MM.1S (cell line): Measurements from ENCODE around the gene IFI30.
A peak's percentile ranks its signal among the peaks of the same experiment; 100 is the strongest.

Source experiments
- DNase-seq: peaks from one replicate; pipeline ENCODE4 v3.0.0-alpha.2; 2015
- H2AFZ ChIP-seq: fragments of 300-600 bp; sonication (generic); 2 replicates; pipeline ENCODE4 v1.6.0; 2016; ENCODE audit warnings: antibody characterized with exemption, low read length
- H3F3A ChIP-seq: fragments of 300-600 bp; sonication (generic); 2 replicates; pipeline ENCODE4 v1.6.1; 2016; ENCODE audit warnings: mild to moderate bottlenecking, antibody characterized with exemption, low read length, moderate library complexity, mixed read lengths; ENCODE audit not compliant: insufficient read depth
- H3K27ac ChIP-seq: fragments of 300-600 bp; sonication (generic); 2 replicates; pipeline ENCODE4 v1.5.1; 2016; ENCODE audit warnings: mild to moderate bottlenecking, low read length
- H3K27me3 ChIP-seq: fragments of 300-600 bp; sonication (generic); replicated peaks from 2 replicates; pipeline ENCODE4 v1.6.0; 2016; ENCODE audit warnings: low read length; ENCODE audit not compliant: insufficient read depth
- H3K36me3 ChIP-seq: fragments of 300-600 bp; sonication (generic); replicated peaks from 2 replicates; pipeline ENCODE4 v1.6.1; 2016; ENCODE audit warnings: mild to moderate bottlenecking, low read length, mixed read lengths; ENCODE audit not compliant: insufficient read depth
- H3K4me1 ChIP-seq: fragments of 300-600 bp; sonication (generic); 2 replicates; pipeline ENCODE4 v1.6.1; 2016; ENCODE audit warnings: low read length, mixed read lengths
- H3K4me2 ChIP-seq: fragments of 300-600 bp; sonication (generic); 2 replicates; pipeline ENCODE4 v1.6.0; 2016; ENCODE audit warnings: low read depth, low read length
- H3K4me3 ChIP-seq: fragments of 300-600 bp; sonication (generic); 2 replicates; pipeline ENCODE4 v1.5.1; 2016; ENCODE audit warnings: low read length, mixed read lengths
- H3K79me2 ChIP-seq: fragments of 300-600 bp; sonication (generic); 2 replicates; pipeline ENCODE4 v1.6.1; 2016; ENCODE audit warnings: mixed run types, low read length, mixed read lengths
- H3K9ac ChIP-seq: fragments of 300-600 bp; sonication (generic); 2 replicates; pipeline ENCODE4 v1.6.1; 2016; ENCODE audit warnings: low read length, mixed read lengths
- H3K9me2 ChIP-seq: fragments of 300-600 bp; sonication (generic); replicated peaks from 2 replicates; pipeline ENCODE4 v1.6.1; 2016; ENCODE audit warnings: mild to moderate bottlenecking, low read length, mixed read lengths; ENCODE audit not compliant: insufficient read depth
- H3K9me3 ChIP-seq: fragments of 300-600 bp; sonication (generic); replicated peaks from 2 replicates; pipeline ENCODE4 v1.6.1; 2016; ENCODE audit warnings: mild to moderate bottlenecking, low read length, mixed read lengths; ENCODE audit not compliant: insufficient read depth
- H4K20me1 ChIP-seq: fragments of 300-600 bp; sonication (generic); 2 replicates; pipeline ENCODE4 v1.6.1; 2016; ENCODE audit warnings: mild to moderate bottlenecking, low read length, moderate library complexity, mixed read lengths; ENCODE audit not compliant: insufficient read depth
- EZH2 ChIP-seq: fragments of 300-600 bp; sonication (generic); optimal IDR thresholded peaks from 2 replicates; pipeline ENCODE3; 2017; ENCODE audit warnings: low read depth, mild to moderate bottlenecking, antibody characterized with exemption, low read length, mixed read lengths
- EZH2phosphoT487 ChIP-seq: fragments of 300-600 bp; sonication (generic); IDR thresholded peaks from 2 replicates; pipeline ENCODE4 v1.6.1; 2018; ENCODE audit warnings: antibody characterized with exemption, low read length
- TF ChIP-seq, protein P1 (sequence below): fragments of 300-600 bp; sonication (generic); IDR thresholded peaks from 2 replicates; pipeline ENCODE4 v1.5.1; 2016; ENCODE audit warnings: antibody characterized with exemption, low read length, mixed read lengths

Gene IFI30

DNA sequence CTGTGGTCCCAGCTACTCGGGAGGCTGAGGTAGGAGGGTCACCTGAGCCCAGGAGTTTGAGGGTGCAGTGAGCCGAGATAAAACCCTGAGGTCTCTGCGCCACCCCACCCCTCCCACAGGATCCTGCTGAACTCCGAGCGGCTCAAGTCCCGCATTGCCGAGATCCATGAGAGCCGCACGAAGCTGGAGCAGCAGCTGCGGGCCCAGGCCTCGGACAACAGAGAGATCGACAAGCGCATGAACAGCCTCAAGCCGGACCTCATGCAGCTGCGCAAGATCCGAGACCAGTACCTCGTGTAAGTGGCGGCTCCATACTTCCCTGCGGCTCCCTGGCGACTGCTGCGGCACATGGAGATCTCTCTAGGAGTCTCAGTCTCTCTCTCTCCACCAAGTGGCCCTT lies 6.6 kb upstream of the IFI30 start:
- Histone ChIP-seq H3K79me2 (no peaks in the 10 kb centered on the region), H3K36me3 (no peaks in the 10 kb centered on the region), H3K4me2 (no peak overlapping the region), H3K9me3 (no peaks in the 10 kb centered on the region), H3K4me3 (no peak overlapping the region), H4K20me1 (no peaks in the 10 kb centered on the region), H3K27ac (no peak overlapping the region), H3K27me3 (no peaks in the 10 kb centered on the region), H2AFZ (no peak overlapping the region), H3K9ac (no peak overlapping the region), H3K4me1 (no peaks in the 10 kb centered on the region), H3K9me2 (no peaks in the 10 kb centered on the region), H3F3A (peaks cover 3% of the 10 kb centered on the region; the same call in 1 of the 2 replicates)
- TF ChIP-seq, protein P1, sequence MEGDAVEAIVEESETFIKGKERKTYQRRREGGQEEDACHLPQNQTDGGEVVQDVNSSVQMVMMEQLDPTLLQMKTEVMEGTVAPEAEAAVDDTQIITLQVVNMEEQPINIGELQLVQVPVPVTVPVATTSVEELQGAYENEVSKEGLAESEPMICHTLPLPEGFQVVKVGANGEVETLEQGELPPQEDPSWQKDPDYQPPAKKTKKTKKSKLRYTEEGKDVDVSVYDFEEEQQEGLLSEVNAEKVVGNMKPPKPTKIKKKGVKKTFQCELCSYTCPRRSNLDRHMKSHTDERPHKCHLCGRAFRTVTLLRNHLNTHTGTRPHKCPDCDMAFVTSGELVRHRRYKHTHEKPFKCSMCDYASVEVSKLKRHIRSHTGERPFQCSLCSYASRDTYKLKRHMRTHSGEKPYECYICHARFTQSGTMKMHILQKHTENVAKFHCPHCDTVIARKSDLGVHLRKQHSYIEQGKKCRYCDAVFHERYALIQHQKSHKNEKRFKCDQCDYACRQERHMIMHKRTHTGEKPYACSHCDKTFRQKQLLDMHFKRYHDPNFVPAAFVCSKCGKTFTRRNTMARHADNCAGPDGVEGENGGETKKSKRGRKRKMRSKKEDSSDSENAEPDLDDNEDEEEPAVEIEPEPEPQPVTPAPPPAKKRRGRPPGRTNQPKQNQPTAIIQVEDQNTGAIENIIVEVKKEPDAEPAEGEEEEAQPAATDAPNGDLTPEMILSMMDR = no peak
- no peak for TF ChIP-seq EZH2phosphoT487
- TF ChIP-seq EZH2 = no peak
- no peak for DNase-seq

DNA sequence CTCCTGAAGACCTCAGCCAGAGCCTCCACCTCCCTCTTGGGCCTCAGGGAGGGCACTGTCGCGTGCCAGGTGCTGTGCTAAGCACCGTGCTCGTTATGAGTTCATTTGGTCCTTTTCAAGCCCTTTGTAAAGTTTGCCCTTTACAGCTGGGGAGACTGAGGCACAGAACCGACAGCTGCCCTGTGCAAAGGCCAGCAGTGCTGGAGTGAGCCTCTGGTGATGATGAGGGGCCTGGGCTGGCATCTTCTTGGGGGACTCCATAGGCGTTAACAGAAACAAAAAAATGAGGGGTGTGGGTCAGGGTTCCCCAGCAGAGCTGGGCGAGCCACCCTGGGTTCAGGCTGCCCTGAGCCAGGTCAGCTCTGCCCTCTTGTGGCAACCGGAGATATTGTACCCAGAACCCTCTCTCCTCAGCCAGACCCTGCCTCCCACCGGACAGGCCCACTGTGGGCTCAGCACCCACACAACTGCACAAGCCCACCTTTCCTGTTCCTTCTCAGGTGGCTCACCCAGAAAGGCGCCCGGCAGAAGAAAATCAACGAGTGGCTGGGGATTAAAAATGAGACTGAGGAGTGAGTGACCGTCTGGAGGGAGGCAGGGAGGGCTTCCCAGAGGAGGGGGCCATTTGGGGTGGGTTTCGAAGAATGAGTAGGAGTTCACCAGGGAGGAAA lies 5.5 kb upstream of the IFI30 start:
- Histone ChIP-seq H3K79me2 (no peaks in the 10 kb centered on the region), H3K27ac (no peak overlapping the region), H3K4me2 (no peak overlapping the region), H3F3A (peaks cover 4% of the 10 kb centered on the region; the same call in 1 of the 2 replicates), H3K9me3 (no peaks in the 10 kb centered on the region), H3K27me3 (no peaks in the 10 kb centered on the region), H3K4me1 (no peaks in the 10 kb centered on the region), H2AFZ (no peak overlapping the region), H3K9ac (no peak overlapping the region), H3K36me3 (no peaks in the 10 kb centered on the region), H3K9me2 (no peaks in the 10 kb centered on the region), H4K20me1 (no peaks in the 10 kb centered on the region), H3K4me3 (no peak overlapping the region)
- peak; percentile 55 for DNase-seq
- TF ChIP-seq EZH2 = no peak
- TF ChIP-seq, protein P1 = peak; percentile 76

DNA sequence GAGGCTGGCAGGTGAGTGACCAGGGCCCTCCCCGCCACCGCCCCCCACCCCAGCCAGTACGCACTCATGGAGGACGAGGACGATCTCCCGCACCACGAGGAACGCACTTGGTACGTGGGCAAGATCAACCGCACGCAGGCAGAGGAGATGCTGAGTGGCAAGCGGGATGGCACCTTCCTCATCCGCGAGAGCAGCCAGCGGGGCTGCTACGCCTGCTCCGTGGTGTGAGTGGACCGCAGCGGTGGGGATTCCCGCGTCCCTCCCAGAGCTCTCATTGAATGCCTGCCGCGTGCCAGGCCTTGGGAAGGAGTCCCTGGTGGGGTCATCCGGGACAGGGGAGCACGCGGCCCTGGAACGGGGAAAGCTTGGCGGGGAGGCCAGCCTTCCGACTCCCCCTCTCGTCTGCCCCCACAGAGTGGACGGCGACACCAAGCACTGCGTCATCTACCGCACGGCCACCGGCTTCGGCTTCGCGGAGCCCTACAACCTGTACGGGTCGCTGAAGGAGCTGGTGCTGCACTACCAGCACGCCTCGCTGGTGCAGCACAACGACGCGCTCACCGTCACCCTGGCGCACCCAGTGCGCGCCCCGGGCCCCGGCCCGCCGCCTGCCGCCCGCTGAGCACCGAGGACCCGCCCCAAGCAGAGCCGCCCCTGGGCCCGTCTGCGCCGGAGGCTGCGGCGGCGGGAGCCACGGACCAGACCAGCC lies 4.8 kb upstream of the IFI30 start:
- H3K79me2 ChIP-seq = no peaks in the 10 kb centered on the region
- no peaks in the 10 kb centered on the region for H3K9me2 ChIP-seq
- H3K27me3 ChIP-seq = no peaks in the 10 kb centered on the region
- TF ChIP-seq EZH2phosphoT487 (no peak), EZH2 (no peak)
- TF ChIP-seq, protein P1 = no peak
- H2AFZ ChIP-seq = no peak overlapping the region
- H3K4me2 ChIP-seq = no peak overlapping the region
- DNase-seq = no peak
- H3K36me3 ChIP-seq = no peaks in the 10 kb centered on the region
- no peak overlapping the region for H3K4me3 ChIP-seq
- H3K27ac ChIP-seq = no peak overlapping the region
- no peaks in the 10 kb centered on the region for H4K20me1 ChIP-seq
- H3K9me3 ChIP-seq = no peaks in the 10 kb centered on the region
- no peak overlapping the region for H3K9ac ChIP-seq
- H3K4me1 ChIP-seq = peaks cover 3% of the 10 kb centered on the region; the same call in 1 of the 2 replicates
- peaks cover 7% of the 10 kb centered on the region; the same call in 1 of the 2 replicates for H3F3A ChIP-seq
